Measurements from ENCODE around the gene MXI1. TPM values are rescaled to one million over a fixed set of nuclear protein-coding genes. Genes with fewer than 3 reads are reported as not detected.

Gene MXI1
- total RNA-seq, 1 experiment from 2014 or later: 8.4 TPM

DNA sequence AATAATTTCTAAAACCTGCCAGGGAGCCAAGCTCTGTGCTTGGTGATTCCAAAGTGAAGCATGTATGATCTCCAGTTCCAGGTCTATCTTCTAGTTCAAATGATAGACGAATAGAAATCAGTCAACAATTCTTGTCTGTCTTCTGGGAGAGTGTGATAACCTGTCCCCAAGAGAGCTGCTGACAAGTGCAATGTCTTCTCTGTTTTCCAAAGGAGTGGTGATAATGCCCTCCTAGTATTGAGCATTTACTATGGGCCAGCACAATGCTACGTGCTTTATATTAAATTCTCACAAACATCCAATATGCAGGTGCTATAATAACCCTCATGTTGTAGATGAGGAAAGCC lies 10.2 kb downstream of the MXI1 start:
- no peaks in the 10 kb centered on the region for H3K36me3 Mint-ChIP-seq (ENCODE audit: insufficient read depth, unreplicated experiment)
- DNase-seq: no peak
- BruUV-seq (replicated peaks): no TSS peak
- H3K27ac Mint-ChIP-seq (ENCODE audit: unreplicated experiment): no peak overlapping the region
- intact Hi-C loops (cut with micrococcal nuclease; ENCODE audit: unreplicated experiment): no loop called here
- CTCF ChIA-PET: no interaction called here
- H3K9me3 Mint-ChIP-seq (ENCODE audit: low read depth, unreplicated experiment): no peaks in the 10 kb centered on the region
- TF ChIP-seq, protein P1, sequence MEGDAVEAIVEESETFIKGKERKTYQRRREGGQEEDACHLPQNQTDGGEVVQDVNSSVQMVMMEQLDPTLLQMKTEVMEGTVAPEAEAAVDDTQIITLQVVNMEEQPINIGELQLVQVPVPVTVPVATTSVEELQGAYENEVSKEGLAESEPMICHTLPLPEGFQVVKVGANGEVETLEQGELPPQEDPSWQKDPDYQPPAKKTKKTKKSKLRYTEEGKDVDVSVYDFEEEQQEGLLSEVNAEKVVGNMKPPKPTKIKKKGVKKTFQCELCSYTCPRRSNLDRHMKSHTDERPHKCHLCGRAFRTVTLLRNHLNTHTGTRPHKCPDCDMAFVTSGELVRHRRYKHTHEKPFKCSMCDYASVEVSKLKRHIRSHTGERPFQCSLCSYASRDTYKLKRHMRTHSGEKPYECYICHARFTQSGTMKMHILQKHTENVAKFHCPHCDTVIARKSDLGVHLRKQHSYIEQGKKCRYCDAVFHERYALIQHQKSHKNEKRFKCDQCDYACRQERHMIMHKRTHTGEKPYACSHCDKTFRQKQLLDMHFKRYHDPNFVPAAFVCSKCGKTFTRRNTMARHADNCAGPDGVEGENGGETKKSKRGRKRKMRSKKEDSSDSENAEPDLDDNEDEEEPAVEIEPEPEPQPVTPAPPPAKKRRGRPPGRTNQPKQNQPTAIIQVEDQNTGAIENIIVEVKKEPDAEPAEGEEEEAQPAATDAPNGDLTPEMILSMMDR (IDR thresholded peaks at IDR 0.05; ENCODE audit: unreplicated experiment): no peak
- peaks cover 9% of the 10 kb centered on the region for H3K4me1 Mint-ChIP-seq (ENCODE audit: low read depth, unreplicated experiment)
- H3K4me3 Mint-ChIP-seq (ENCODE audit: low read depth, unreplicated experiment): no peak overlapping the region
- peaks cover 10% of the 10 kb centered on the region for H3K27me3 Mint-ChIP-seq (ENCODE audit: unreplicated experiment)

DNA sequence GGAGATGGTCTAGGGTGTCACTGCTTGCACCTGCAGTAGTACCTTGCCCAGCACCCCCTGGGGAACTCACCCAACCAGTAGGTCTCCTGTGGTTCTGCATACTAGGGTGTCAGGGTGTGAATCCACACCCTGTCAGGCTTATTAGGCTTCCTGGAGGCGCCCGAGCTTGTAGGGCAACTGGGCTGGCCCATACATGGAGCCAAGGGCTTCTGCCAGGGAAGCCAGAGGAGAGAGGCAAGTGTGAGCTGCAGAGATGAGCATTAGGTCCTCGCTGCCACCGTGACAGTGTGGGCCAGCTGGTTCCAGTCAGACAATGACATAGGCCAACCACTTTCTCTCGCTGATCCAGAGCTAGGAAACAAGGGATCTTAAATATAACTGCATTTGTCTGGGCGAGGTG lies 11.2 kb downstream of the MXI1 start:
- Mint-ChIP-seq H3K4me3 (ENCODE audit: low read depth, unreplicated experiment) (no peak overlapping the region), H3K9me3 (ENCODE audit: low read depth, unreplicated experiment) (no peaks in the 10 kb centered on the region), H3K4me1 (ENCODE audit: low read depth, unreplicated experiment) (peaks cover 9% of the 10 kb centered on the region), H3K27ac (ENCODE audit: unreplicated experiment) (no peak overlapping the region), H3K36me3 (ENCODE audit: insufficient read depth, unreplicated experiment) (no peaks in the 10 kb centered on the region), H3K27me3 (ENCODE audit: unreplicated experiment) (peaks cover under 1% of the 10 kb centered on the region)
- DNase-seq: no peak
- BruUV-seq (replicated peaks): no TSS peak
- TF ChIP-seq, protein P1 (IDR thresholded peaks at IDR 0.05; ENCODE audit: unreplicated experiment): no peak
- CTCF ChIA-PET: no interaction called here
- intact Hi-C loops (cut with micrococcal nuclease; ENCODE audit: unreplicated experiment): no loop called here

DNA sequence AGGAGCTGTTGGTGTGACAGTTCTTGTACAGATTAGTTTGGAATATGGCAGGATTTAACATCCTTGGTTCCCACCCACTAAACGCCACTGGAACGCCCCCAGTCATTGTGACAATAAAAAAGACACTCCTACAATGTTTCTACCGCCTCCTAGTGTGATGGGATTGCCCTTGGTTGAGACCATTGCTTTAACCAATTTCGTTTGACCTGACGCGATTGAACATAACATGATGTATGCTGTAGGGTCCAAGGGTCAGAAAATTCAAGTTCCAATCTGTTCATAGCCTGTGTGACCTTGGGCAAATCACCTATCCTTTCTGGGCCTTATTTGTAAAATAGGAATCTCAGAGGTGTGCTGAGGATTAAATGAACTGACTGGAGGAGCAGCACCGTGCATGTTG lies 12.5 kb downstream of the MXI1 start:
- Mint-ChIP-seq H3K27ac (ENCODE audit: unreplicated experiment) (no peak overlapping the region), H3K27me3 (ENCODE audit: unreplicated experiment) (no peaks in the 10 kb centered on the region), H3K4me3 (ENCODE audit: low read depth, unreplicated experiment) (no peak overlapping the region), H3K36me3 (ENCODE audit: insufficient read depth, unreplicated experiment) (no peaks in the 10 kb centered on the region), H3K9me3 (ENCODE audit: low read depth, unreplicated experiment) (no peaks in the 10 kb centered on the region), H3K4me1 (ENCODE audit: low read depth, unreplicated experiment) (peaks cover 10% of the 10 kb centered on the region)
- intact Hi-C loops (cut with micrococcal nuclease; ENCODE audit: unreplicated experiment): loop anchor here (2.0 to 5.0 kb wide), 2 partner anchors 81 to 338 kb away; no protein-coding TSS in a partner anchor
- TF ChIP-seq, protein P1 (IDR thresholded peaks at IDR 0.05; ENCODE audit: unreplicated experiment): no peak
- CTCF ChIA-PET: no interaction called here
- BruUV-seq (replicated peaks): no TSS peak
- no peak for DNase-seq

DNA sequence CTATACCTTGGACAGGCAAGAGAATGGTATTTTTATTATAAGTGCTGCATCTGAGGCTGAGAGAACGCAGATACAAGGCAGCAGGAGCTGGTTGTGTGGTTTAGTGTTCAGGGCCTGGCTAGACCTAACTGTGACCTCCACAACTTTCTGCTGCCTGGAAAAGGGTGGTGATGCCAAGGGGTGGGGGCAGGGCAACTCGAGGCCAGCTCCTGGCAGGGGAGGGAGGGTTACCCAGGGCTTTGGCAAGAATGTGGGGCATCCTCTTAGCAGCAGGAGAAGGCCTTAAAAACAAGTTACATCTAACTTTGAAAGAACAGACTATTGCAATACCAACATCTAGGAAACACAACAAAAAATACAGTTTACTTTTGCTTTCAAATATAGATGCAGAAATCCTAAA lies 13.0 kb downstream of the MXI1 start:
- CTCF ChIA-PET: no interaction called here
- no peaks in the 10 kb centered on the region for H3K27me3 Mint-ChIP-seq (ENCODE audit: unreplicated experiment)

More for the DNA sequence above, 13.0 kb downstream of the MXI1 start:
- no peak for DNase-seq
- TF ChIP-seq, protein P1 (IDR thresholded peaks at IDR 0.05; ENCODE audit: unreplicated experiment): no peak
- H3K4me1 Mint-ChIP-seq (ENCODE audit: low read depth, unreplicated experiment): peaks cover 16% of the 10 kb centered on the region
- H3K36me3 Mint-ChIP-seq (ENCODE audit: insufficient read depth, unreplicated experiment): peaks cover 5% of the 10 kb centered on the region
- no peak overlapping the region for H3K4me3 Mint-ChIP-seq (ENCODE audit: low read depth, unreplicated experiment)
- H3K9me3 Mint-ChIP-seq (ENCODE audit: low read depth, unreplicated experiment): no peaks in the 10 kb centered on the region
- BruUV-seq (replicated peaks): no TSS peak
- H3K27ac Mint-ChIP-seq (ENCODE audit: unreplicated experiment): no peak overlapping the region
- intact Hi-C loops (cut with micrococcal nuclease; ENCODE audit: unreplicated experiment): loop anchor here (2.0 to 5.0 kb wide), 2 partner anchors 82 to 338 kb away; no protein-coding TSS in a partner anchor

Data from Calu3 (cell line).